ENCODE measurements around the gene INTS3.

GRCh38 chr1:153741986-153742385, 14.1 kb downstream of the INTS3 start:
- TF ChIP-seq CTCF (tag by site-specific recombination; IDR thresholded peaks at IDR 0.05) (no peak), ZNF274 (IDR thresholded peaks at IDR 0.05; ENCODE audit: low read length) (no peak), ZNF274 (tag by site-specific recombination; IDR thresholded peaks at IDR 0.05; ENCODE audit: borderline replicate concordance) (no peak), SP2 (tag by site-specific recombination; IDR thresholded peaks at IDR 0.05) (no peak)
